GM10248 (cell line): Measurements from ENCODE around the gene PRR14.

Source experiments
- CTCF ChIA-PET: fragments of 300-600 bp; sonication (Branson Sonifier 250); formaldehyde crosslinking; extraction: SDS; loops from one replicate; lab custom pipeline; 2021; ENCODE audit warnings: antibody characterized with exemption; lab: Yijun Ruan, JAX
- POLR2A ChIA-PET: fragments of 350-650 bp; sonication (Branson Sonifier 250); formaldehyde crosslinking; extraction: SDS; loops from one replicate; lab custom pipeline; 2020; ENCODE audit warnings: antibody characterized with exemption; lab: Yijun Ruan, JAX
- DNase-seq: peaks from one replicate; pipeline ENCODE4 v3.0.0; 2012; ENCODE audit errors: extremely low spot score
- CTCF ChIP-seq: IDR thresholded peaks from 2 replicates; pipeline ENCODE4 v1.5.1; 2012; ENCODE audit warnings: mild to moderate bottlenecking, low read depth; ENCODE audit errors: extremely low read depth, missing control alignments, control extremely low read depth

The PRR14 gene

GRCh38 chr16:30650369-30651123 lies at the start of gene PRR14:
Gene PRR14 (plus strand): TSS chr16:30650960. CDS start chr16:30651646, 686 bp downstream.
- POLR2A ChIA-PET: interaction anchor here (0.7 to 1.2 kb wide), 6 partner anchors 8 to 280 kb away, joined by 3 to 7 read pairs (median 3); no protein-coding TSS in a partner anchor
- CTCF ChIA-PET: interaction anchor here (0.7 to 1.9 kb wide), 17 partner anchors 8 to 235 kb away, joined by 3 to 10 read pairs (median 4); partner anchors contain the start of genes DCTPP1 and FBRS
- TF ChIP-seq CTCF: no peak
- DNase-seq: peak; percentile 93

- POLR2A ChIA-PET: no interaction called here
- CTCF ChIA-PET: interaction anchor here (1.0 to 8.6 kb wide), 5 partner anchors 14 to 192 kb away, joined by 5 to 45 read pairs (median 37); partner anchors contain the start of genes DCTPP1 and ZNF785
- DNase-seq: no peak
- no peak for TF ChIP-seq CTCF
Measured at GRCh38 chr16:30601966-30602365, 48.8 kb upstream of the PRR14 start.

GRCh38 chr16:30602616-30603277 lies 48.0 kb upstream of the PRR14 start:
- ChIA-PET CTCF (interaction anchor here (1.0 to 8.6 kb wide), 7 partner anchors 13 to 193 kb away, joined by 4 to 45 read pairs (median 8); partner anchors contain the start of genes DCTPP1 and ZNF785), POLR2A (interaction anchor here (0.5 to 0.7 kb wide), 3 partner anchors 31 to 639 kb away, joined by 3 to 6 read pairs (median 3); partner anchors contain the start of gene ZNF688)
- TF ChIP-seq CTCF: no peak
- DNase-seq: no peak

GRCh38 chr16:30603945-30604315 lies 46.8 kb upstream of the PRR14 start:
- CTCF ChIA-PET: interaction anchor here (0.9 to 8.6 kb wide), 5 partner anchors 12 to 174 kb away, joined by 3 to 45 read pairs (median 37); partner anchors contain the start of gene DCTPP1
- TF ChIP-seq CTCF: no peak
- POLR2A ChIA-PET: no interaction called here
- DNase-seq: no peak

GRCh38 chr16:30604316-30604947 lies 46.3 kb upstream of the PRR14 start:
- TF ChIP-seq CTCF: no peak
- no peak for DNase-seq
- ChIA-PET CTCF (interaction anchor here (4.7 to 8.6 kb wide), 3 partner anchors 12 to 174 kb away, joined by 37 to 45 read pairs (median 41); partner anchors contain the start of gene DCTPP1), POLR2A (interaction anchor here (0.5 kb wide), 1 partner anchor 50 kb away, joined by 4 read pairs; no protein-coding TSS in a partner anchor)
